Measurements from ENCODE around the gene MSRB1. TPM values are rescaled to one million over a fixed set of nuclear protein-coding genes. Genes with fewer than 3 reads are reported as not detected.
"Not testable (repeated sequence)": the region's sequence is repeated elsewhere in the genome, so short reads cannot be mapped to it uniquely, and the experiment has no call there.

Gene MSRB1
- total and polyA plus RNA-seq, 2 donors (not counting 3 experiments of a cell fraction or from before 2014, with no cell fraction given) = 25.0 to 42.1 TPM

DNA sequence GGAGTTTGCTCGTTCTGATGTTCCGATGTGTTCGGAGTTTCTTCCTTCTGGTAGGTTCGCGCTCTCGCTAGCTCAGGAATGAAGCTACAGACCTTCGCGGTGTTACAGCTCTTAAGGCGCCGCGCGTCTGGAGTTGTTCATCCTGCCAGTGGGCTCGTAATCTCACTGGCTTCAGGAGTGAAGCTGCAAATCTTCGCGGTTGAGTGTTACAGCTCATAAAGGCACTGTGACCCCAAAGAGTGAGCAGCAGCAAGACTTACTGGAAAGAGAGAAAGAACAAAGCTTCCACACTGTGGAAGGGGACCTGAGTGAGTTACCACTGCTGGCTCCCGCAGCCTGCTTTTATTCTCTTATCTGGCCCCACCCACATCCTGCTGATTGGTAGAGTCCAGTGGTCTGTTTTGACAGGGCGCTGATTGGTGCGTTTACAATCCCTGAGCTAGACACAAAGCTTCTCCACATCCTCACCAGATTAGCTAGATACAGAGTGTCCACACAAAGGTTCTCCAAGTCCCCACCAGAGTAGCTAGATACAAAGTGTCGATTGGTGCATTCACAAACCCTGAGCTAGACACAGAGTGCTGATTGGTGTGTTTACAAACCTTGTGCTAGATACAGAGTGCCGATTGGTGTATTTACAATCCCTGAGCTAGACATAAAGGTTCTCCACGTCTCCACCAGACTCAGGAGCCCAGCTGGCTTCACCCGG lies 14.6 kb upstream of the MSRB1 start:
- H3K4me3 ChIP-seq (replicated peaks in 1 of 3; ENCODE audit: insufficient read depth in 1 of 3, low read depth in 1 of 3, low read length in 3 of 3); H3K9me3 ChIP-seq (replicated peaks; ENCODE audit: control insufficient read depth, insufficient read depth, low read length); POLR2A ChIA-PET; H3K36me3 ChIP-seq (ENCODE audit: control insufficient read depth in 2 of 2, extremely low read depth in 1 of 2, insufficient read depth in 2 of 2, low read length in 2 of 2); BruUV-seq (replicated peaks); DNase-seq (ENCODE audit: low read depth, low spot score); CTCF ChIA-PET; H2AFZ ChIP-seq (ENCODE audit: low read depth, low read length); intact Hi-C loops (cut with micrococcal nuclease); H3K4me1 ChIP-seq (ENCODE audit: control insufficient read depth, extremely low read depth, insufficient read depth, low read length); H4K20me1 ChIP-seq (replicated peaks; ENCODE audit: control insufficient read depth, extremely low read depth, insufficient read depth, low read length); H3K27me3 ChIP-seq (ENCODE audit: control insufficient read depth in 2 of 2, insufficient read depth in 2 of 2, low read length in 2 of 2); H3K9ac ChIP-seq (replicated peaks; ENCODE audit: extremely low read depth, insufficient read depth, low read length); FAIRE-seq; H3K9me1 ChIP-seq (replicated peaks; ENCODE audit: control insufficient read depth, extremely low read depth, insufficient read depth, low read length); dilution Hi-C loops (cut with MboI; ENCODE audit: extremely low pct_ligation_motif_present, low sequenced_read_pairs); H3K4me2 ChIP-seq (ENCODE audit: insufficient read depth, low read length); H3K27ac ChIP-seq (ENCODE audit: insufficient read depth, low read depth, low read length): not testable (repeated sequence)
- peaks cover 19% of the 10 kb centered on the region for H3K79me2 ChIP-seq (ENCODE audit: control insufficient read depth, insufficient read depth, low read length)

DNA sequence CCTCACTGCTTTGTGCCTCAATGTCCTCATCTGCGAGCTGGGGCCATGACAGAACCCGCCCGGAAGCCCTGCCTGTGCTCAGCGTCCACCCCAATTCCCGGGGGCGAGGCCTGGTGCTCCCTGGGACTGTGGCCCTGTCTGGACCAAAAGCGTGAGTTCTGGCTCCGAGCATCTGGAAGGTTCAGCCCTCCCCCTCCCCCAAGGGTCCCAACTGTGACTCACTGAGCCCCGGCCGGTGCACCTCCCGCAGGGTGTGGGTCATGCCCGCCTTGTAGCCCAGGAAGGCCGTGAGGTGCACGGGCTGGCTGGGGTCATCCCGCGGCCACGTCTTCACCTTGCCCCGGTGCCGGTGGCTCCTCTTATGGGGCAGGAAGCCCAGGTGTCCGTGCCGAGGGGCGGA lies 10.7 kb upstream of the MSRB1 start:
- Histone ChIP-seq H3K27me3 (ENCODE audit: control insufficient read depth in 2 of 2, insufficient read depth in 2 of 2, low read length in 2 of 2) (no peaks in the 10 kb centered on the region), H3K27ac (ENCODE audit: insufficient read depth, low read depth, low read length) (no peak overlapping the region), H3K4me2 (ENCODE audit: insufficient read depth, low read length) (no peak overlapping the region), H3K36me3 (ENCODE audit: control insufficient read depth in 2 of 2, extremely low read depth in 1 of 2, insufficient read depth in 2 of 2, low read length in 2 of 2) (no peaks in the 10 kb centered on the region), H3K9me1 (replicated peaks; ENCODE audit: control insufficient read depth, extremely low read depth, insufficient read depth, low read length) (no peaks in the 10 kb centered on the region), H3K4me3 (replicated peaks in 1 of 3; ENCODE audit: insufficient read depth in 1 of 3, low read depth in 1 of 3, low read length in 3 of 3) (no peak overlapping the region), H4K20me1 (replicated peaks; ENCODE audit: control insufficient read depth, extremely low read depth, insufficient read depth, low read length) (no peaks in the 10 kb centered on the region), H3K9ac (replicated peaks; ENCODE audit: extremely low read depth, insufficient read depth, low read length) (no peak overlapping the region), H2AFZ (ENCODE audit: low read depth, low read length) (no peak overlapping the region), H3K9me3 (replicated peaks; ENCODE audit: control insufficient read depth, insufficient read depth, low read length) (no peaks in the 10 kb centered on the region), H3K4me1 (ENCODE audit: control insufficient read depth, extremely low read depth, insufficient read depth, low read length) (no peaks in the 10 kb centered on the region), H3K79me2 (ENCODE audit: control insufficient read depth, insufficient read depth, low read length) (no peaks in the 10 kb centered on the region)
- BruUV-seq (replicated peaks) = no TSS peak
- POLR2A ChIA-PET = no interaction called here
- intact Hi-C loops (cut with micrococcal nuclease) (no loop called here), dilution Hi-C loops (cut with MboI; ENCODE audit: extremely low pct_ligation_motif_present, low sequenced_read_pairs) (no loop called here)
- TF ChIP-seq, protein P1, sequence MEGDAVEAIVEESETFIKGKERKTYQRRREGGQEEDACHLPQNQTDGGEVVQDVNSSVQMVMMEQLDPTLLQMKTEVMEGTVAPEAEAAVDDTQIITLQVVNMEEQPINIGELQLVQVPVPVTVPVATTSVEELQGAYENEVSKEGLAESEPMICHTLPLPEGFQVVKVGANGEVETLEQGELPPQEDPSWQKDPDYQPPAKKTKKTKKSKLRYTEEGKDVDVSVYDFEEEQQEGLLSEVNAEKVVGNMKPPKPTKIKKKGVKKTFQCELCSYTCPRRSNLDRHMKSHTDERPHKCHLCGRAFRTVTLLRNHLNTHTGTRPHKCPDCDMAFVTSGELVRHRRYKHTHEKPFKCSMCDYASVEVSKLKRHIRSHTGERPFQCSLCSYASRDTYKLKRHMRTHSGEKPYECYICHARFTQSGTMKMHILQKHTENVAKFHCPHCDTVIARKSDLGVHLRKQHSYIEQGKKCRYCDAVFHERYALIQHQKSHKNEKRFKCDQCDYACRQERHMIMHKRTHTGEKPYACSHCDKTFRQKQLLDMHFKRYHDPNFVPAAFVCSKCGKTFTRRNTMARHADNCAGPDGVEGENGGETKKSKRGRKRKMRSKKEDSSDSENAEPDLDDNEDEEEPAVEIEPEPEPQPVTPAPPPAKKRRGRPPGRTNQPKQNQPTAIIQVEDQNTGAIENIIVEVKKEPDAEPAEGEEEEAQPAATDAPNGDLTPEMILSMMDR (IDR thresholded peaks at IDR 0.05; ENCODE audit: extremely low read depth in 1 of 2, insufficient read depth in 1 of 2, low read depth in 1 of 2, low read length in 2 of 2) = no peak
- TF ChIP-seq GATA2 (IDR thresholded peaks at IDR 0.05; ENCODE audit: insufficient read depth, insufficient read length, low read depth, low read length) (no peak), POLR2AphosphoS5 (IDR thresholded peaks at IDR 0.05; ENCODE audit: insufficient read depth, low read depth, low read length) (no peak), FOS (IDR thresholded peaks at IDR 0.05; ENCODE audit: borderline replicate concordance, insufficient read depth, low read length) (no peak), POLR2A (IDR thresholded peaks at IDR 0.05; ENCODE audit: low read depth, low read length) (no peak)
- DNase-seq (ENCODE audit: low read depth, low spot score) (no peak), FAIRE-seq (no peak)
- CTCF ChIA-PET = interaction anchor here (1.5 kb wide), 1 partner anchor 11 kb away, joined by 3 read pairs; the partner anchor contains the start of gene RPS2

All from endothelial cell of umbilical vein (primary cell).